Upper lobe of left lung (tissue), 4 donors: Measurements from ENCODE around the gene LRRC7.

Experiments used
- EP300 ChIP-seq, 4 donors: sonication (generic); formaldehyde crosslinking; IDR thresholded peaks; one replicate each; pipeline ENCODE4 v1.5.1; 2017; ENCODE audit warnings: antibody characterized with exemption in 4 of 4, control low read depth in 2 of 4
- POLR2A ChIP-seq, 4 donors: fragments of 450-650 bp; IDR thresholded peaks; one replicate each; pipeline ENCODE4 v1.5.1; 2016 to 2017; ENCODE audit warnings: antibody characterized with exemption in 4 of 4, mild to moderate bottlenecking in 2 of 4

DNA sequence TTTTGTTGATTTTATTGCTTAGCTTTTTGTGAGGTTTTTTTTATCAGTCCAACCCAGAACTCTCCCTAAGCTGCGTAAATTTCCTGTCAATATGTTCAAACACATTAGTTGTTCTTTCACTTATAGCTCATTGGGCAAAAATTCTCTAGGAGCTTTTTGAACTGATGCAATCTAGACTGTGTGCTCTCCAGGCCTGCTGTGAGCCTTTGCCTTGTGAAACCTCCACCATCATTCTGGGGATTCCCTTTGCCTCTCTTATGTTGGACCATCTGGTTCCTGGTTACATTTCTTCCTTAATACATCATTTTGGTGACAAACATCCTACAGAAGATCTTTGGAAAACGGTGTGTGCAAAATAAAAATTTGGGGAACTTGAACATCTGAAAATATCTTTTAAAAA is 247.2 kb downstream of the LRRC7 start:
- no peak for TF ChIP-seq EP300 (IDR thresholded peaks at IDR 0.05)
- no peak for TF ChIP-seq POLR2A (IDR thresholded peaks at IDR 0.05)
